ENCODE data around the gene TOM1L2. TPM values are rescaled to one million over a fixed set of nuclear protein-coding genes. Genes with fewer than 3 reads are reported as not detected.
"Not testable (repeated sequence)": the region's sequence is repeated elsewhere in the genome, so short reads cannot be mapped to it uniquely, and the experiment has no call there.

Gene TOM1L2
- polyA plus RNA-seq, 3 donors from 2014 or later: 1.9 to 6.1 (median 4.2) TPM

DNA sequence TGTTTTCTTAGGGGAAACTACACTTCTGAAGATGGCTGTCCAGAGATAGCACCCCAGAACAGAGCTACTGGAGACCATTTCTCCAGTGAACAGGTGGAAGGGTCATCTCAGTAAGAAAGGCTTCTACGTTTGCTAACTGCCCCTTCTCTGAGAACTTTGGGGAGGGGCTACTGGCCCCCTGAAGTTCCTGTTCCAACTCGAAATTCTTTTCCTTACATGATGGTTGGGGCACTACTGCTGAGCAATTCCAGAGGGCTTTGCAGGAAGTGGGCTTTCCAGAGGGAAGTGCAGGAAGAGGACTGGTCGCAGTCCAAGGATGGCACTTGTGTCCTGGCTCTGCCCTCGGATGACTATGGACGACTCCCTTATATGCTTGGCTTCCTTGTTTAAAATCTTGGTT lies 31.2 kb downstream of the TOM1L2 start:
- H3K4me1 Mint-ChIP-seq: peaks cover 7 to 20% of the 10 kb centered on the region in 2 donors
- H3K27ac Mint-ChIP-seq: no peak overlapping the region

DNA sequence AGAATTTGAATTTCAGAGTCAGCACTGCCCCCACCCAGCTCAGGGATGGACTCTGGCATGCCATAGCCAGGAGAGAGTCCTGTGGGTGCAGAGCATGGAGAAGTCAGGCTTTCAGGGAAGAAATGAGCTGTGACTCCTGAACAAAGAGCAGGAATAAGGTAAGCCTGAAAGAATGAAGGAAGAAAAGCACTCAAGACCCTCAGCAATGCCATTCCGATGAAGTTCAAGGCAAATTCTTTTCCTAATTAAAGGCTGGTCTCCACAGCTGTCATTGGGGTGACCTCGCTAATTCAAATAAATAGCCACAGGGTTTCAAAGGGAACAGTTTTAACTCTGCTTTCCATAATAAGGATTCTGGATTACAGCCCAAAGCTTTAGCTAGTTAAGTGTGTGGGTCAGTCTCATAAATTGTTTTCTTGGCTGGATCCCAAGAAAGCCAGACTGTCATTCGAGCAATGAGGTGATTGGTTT lies 31.7 kb downstream of the TOM1L2 start:
- DNase-seq: no peak
- peaks cover 12 to 26% of the 10 kb centered on the region in 2 donors for H3K4me1 Mint-ChIP-seq
- H3K36me3 Mint-ChIP-seq: no peaks in the 10 kb centered on the region
- peaks cover 0 to 1% (median 0%) of the 10 kb centered on the region in 3 donors for H3K27me3 Mint-ChIP-seq (ENCODE audit: low read depth in 3 of 3)
- no peaks in the 10 kb centered on the region for H3K9me3 Mint-ChIP-seq
- H3K27ac Mint-ChIP-seq: no peak overlapping the region
- H3K4me3 Mint-ChIP-seq: no peak overlapping the region

More for the DNA sequence above, 31.2 kb downstream of the TOM1L2 start:
- no peak for DNase-seq
- H3K9me3 Mint-ChIP-seq: no peaks in the 10 kb centered on the region
- no peak overlapping the region for H3K4me3 Mint-ChIP-seq
- H3K36me3 Mint-ChIP-seq: no peaks in the 10 kb centered on the region
- peaks cover 0 to under 1% (median 0%) of the 10 kb centered on the region in 3 donors for H3K27me3 Mint-ChIP-seq (ENCODE audit: low read depth in 3 of 3)

DNA sequence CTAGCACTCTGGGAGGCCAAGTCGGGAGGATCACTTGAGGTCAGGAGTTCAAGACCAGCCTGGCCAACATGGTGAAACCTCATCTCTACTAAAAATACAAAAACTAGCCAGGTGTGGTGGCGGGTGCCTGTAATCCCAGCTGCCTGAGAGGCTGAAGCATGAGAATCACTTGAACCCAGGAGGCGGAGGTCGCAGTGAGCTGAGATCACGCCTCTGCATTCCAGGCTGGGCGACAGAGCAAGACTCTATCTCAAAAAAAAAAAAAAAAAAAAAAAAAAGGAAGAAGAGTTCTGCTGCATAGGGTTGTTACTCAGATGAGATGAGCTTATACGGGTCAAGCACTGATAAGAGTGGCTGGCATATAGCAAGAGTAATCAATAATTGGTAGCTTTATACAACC lies 32.3 kb downstream of the TOM1L2 start:
- H3K36me3 Mint-ChIP-seq; H3K9me3 Mint-ChIP-seq; H3K27ac Mint-ChIP-seq; H3K4me3 Mint-ChIP-seq; DNase-seq; H3K27me3 Mint-ChIP-seq (ENCODE audit: low read depth in 3 of 3): not testable (repeated sequence)
- H3K4me1 Mint-ChIP-seq: peaks cover 17 to 31% of the 10 kb centered on the region in 2 donors

DNA sequence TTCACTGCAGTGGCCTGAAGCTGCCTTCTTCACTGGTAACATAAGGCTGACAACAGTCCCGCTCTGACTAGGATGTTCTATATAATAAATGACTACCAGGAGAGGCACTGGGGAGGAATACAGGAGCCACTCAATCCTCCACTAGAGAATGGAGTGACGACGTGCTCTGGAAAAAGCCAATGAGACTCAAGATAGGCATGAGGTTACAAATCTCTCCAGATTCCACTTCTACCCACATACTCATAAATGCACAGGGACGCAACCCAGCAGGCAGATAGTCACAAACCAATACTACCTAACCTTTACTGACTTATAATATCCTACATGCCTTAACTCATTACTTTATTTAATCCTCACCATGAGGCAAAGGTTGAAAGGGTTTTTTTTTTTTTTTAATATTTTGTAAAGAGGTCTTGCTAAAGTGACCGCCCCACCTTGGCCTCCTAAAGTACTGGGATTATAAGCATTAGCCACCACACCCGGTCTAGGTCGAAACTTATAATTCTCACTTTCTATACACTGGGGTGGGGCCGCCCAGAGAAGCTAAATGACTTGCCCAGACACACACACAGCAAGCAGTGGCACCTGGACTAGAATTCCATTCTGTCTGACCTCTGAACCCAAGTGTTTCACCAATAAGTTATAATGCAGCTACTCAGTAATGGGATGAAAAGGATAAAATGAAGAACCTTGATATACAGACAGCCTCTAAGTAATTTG lies 33.7 kb downstream of the TOM1L2 start:
- no peak for DNase-seq
- H3K4me1 Mint-ChIP-seq: peaks cover 20 to 31% of the 10 kb centered on the region in 2 donors
- peaks cover 0 to 1% (median 0%) of the 10 kb centered on the region in 3 donors for H3K27me3 Mint-ChIP-seq (ENCODE audit: low read depth in 3 of 3)
- no peak overlapping the region for H3K4me3 Mint-ChIP-seq
- no peaks in the 10 kb centered on the region for H3K9me3 Mint-ChIP-seq
- H3K36me3 Mint-ChIP-seq: no peaks in the 10 kb centered on the region
- H3K27ac Mint-ChIP-seq: no peak overlapping the region

DNA sequence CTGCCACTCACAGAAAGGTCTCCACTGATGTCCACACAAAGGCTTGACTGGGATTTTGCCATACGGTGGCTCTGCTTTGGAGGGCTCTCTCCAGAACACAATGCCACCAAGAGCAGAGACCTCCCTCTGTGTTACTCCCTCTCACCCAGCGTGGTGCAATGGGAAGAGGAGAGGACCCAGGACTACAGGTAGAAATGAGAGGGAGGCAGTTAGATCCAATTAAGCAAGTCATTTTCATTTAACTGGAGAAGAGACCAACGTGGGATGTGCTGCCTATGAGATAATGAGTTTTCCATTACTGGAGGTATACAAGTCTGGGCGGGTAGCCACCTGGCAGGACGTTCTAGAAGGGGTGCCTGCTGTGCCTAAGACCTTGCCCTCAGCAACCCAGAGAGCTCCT lies 34.2 kb downstream of the TOM1L2 start:
- Mint-ChIP-seq H3K27ac (no peak overlapping the region), H3K36me3 (no peaks in the 10 kb centered on the region), H3K4me1 (peaks cover 20 to 25% of the 10 kb centered on the region in 2 donors), H3K4me3 (no peak overlapping the region), H3K27me3 (ENCODE audit: low read depth in 3 of 3) (peaks cover 0 to 1% (median 0%) of the 10 kb centered on the region in 3 donors), H3K9me3 (no peaks in the 10 kb centered on the region)
- no peak for DNase-seq

- H3K9me3 Mint-ChIP-seq: no peaks in the 10 kb centered on the region
- H3K4me3 Mint-ChIP-seq: no peak overlapping the region
- H3K27ac Mint-ChIP-seq: no peak overlapping the region
Measured at GRCh38 chr17:17937201-17937853, 34.9 kb downstream of the TOM1L2 start.

DNA sequence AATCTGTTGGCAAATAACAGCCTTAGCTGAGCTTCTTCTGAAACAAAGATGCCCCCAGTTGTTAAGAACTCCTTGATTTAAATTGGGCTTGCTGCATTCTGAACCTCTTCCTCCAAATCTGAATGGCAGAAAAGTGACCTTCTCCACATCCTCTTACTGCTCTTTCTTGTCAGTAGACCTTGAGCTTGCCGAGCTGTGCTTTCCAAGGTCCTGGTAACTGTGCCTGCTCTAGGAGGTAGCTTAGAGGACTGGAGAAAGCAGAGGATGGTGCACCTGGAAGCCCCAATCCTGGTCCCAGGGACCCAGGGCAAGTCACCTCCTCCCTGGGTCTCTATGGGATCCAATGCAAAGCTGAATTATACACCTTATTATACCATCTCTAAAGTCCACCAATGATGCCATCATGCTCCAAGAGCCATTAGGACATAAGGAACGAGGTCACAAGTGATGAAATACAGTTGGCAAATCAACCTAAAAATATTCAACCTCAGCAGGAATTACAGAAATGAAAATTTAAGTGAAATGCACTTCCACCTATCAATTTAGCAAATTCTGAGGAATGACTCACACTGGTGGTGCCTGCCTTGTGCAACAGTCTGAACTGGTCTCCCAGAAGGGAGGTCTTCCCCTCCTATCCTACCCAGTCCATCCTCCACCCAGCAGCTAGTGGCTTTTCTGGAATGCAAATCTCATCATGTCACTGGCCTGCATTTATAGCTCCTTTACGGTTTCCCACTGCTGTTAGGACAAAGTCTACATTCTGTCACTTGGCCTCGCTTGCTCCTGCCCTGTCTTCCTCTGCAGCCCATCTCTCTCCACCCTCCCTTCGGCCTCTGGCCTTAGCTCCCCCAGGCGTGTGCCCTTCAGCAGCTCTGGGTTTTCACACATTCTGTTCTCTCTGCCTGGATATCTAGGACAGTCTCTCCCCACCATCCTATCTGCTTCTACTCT lies 36.6 kb downstream of the TOM1L2 start:
- no peaks in the 10 kb centered on the region for H3K36me3 Mint-ChIP-seq
- H3K4me1 Mint-ChIP-seq: peaks cover 20 to 24% of the 10 kb centered on the region in 2 donors
- H3K27ac Mint-ChIP-seq: peak overlapping the region in 5 of 6 donors; percentile 2 to 67 (median 10)
- DNase-seq: no peak
- peaks cover 0 to 1% (median 0%) of the 10 kb centered on the region in 3 donors for H3K27me3 Mint-ChIP-seq (ENCODE audit: low read depth in 3 of 3)
- no peaks in the 10 kb centered on the region for H3K9me3 Mint-ChIP-seq
- H3K4me3 Mint-ChIP-seq: peak overlapping the region in 1 of 5 donors; percentile 31

More at GRCh38 chr17:17937201-17937853, 34.9 kb downstream of the TOM1L2 start:
- DNase-seq: no peak
- Mint-ChIP-seq H3K27me3 (ENCODE audit: low read depth in 3 of 3) (peaks cover 0 to 1% (median 0%) of the 10 kb centered on the region in 3 donors), H3K36me3 (no peaks in the 10 kb centered on the region), H3K4me1 (peaks cover 20 to 24% of the 10 kb centered on the region in 2 donors)

- H3K4me3 Mint-ChIP-seq: peak overlapping the region in 1 of 5 donors; percentile 7
- H3K9me3 Mint-ChIP-seq: no peaks in the 10 kb centered on the region
- H3K36me3 Mint-ChIP-seq: no peaks in the 10 kb centered on the region
- peak overlapping the region in 2 of 6 donors; percentile 2 to 54 for H3K27ac Mint-ChIP-seq
- H3K4me1 Mint-ChIP-seq: peaks cover 20 to 24% of the 10 kb centered on the region in 2 donors
- peaks cover 0 to 1% (median 0%) of the 10 kb centered on the region in 3 donors for H3K27me3 Mint-ChIP-seq (ENCODE audit: low read depth in 3 of 3)
- no peak for DNase-seq
Measured at GRCh38 chr17:17934806-17935205, 37.4 kb downstream of the TOM1L2 start.

DNA sequence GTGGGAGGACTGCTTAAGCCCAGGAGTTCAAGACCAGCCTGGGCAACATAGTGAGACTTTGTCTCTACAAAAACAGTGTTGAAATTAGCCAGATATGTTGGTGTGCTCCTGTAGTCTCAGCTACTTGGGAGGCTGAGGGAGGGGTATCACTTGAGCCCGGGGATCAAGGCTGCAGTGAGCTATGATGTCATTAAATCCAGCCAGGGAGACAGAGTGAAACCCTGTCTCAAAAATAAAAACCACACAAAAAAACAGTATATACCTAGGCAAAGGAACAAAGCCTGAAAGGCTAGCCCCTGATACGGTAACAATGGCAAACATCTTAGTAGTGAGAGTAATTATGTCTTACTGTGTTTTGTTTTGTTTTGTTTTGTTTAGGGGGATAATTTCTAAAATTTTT lies 38.0 kb downstream of the TOM1L2 start:
- Mint-ChIP-seq H3K9me3 (no peaks in the 10 kb centered on the region), H3K36me3 (no peaks in the 10 kb centered on the region), H3K4me3 (no peak overlapping the region), H3K27ac (no peak overlapping the region), H3K4me1 (peaks cover 20 to 24% of the 10 kb centered on the region in 2 donors), H3K27me3 (ENCODE audit: low read depth in 3 of 3) (peaks cover 0 to 1% (median 0%) of the 10 kb centered on the region in 3 donors)
- DNase-seq: no peak

- peaks cover 0 to 1% (median 0%) of the 10 kb centered on the region in 3 donors for H3K27me3 Mint-ChIP-seq (ENCODE audit: low read depth in 3 of 3)
- DNase-seq: no peak
- no peak overlapping the region for H3K27ac Mint-ChIP-seq
- H3K4me1 Mint-ChIP-seq: peaks cover 20 to 24% of the 10 kb centered on the region in 2 donors
- H3K36me3 Mint-ChIP-seq: no peaks in the 10 kb centered on the region
- no peak overlapping the region for H3K4me3 Mint-ChIP-seq
- H3K9me3 Mint-ChIP-seq: no peaks in the 10 kb centered on the region
Measured at GRCh38 chr17:17933775-17934174, 38.4 kb downstream of the TOM1L2 start.

DNA sequence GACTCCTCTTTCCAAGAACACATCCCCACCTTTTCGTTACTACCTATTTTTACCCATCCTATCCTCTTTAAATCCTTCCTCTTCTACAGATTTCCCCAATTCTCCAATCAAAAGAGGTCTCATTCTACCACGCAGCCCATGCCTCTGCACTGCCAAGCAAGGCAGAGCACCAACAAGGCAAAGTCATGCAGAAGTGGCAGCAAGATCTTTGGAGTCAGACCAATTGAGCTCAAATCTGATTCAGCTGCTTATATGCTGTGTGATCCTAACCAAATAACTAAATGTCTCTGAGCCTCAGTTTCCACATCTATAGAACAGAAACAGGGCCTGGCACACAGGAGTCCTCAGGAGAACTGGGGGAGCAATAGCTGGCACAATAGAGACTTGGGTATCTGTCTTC lies 41.0 kb downstream of the TOM1L2 start:
- Mint-ChIP-seq H3K9me3 (no peaks in the 10 kb centered on the region), H3K4me3 (no peak overlapping the region), H3K27ac (no peak overlapping the region), H3K27me3 (ENCODE audit: low read depth in 3 of 3) (peaks cover 0 to 1% (median 0%) of the 10 kb centered on the region in 3 donors), H3K36me3 (no peaks in the 10 kb centered on the region), H3K4me1 (peaks cover 16% of the 10 kb centered on the region in 2 donors)
- DNase-seq: no peak

DNA sequence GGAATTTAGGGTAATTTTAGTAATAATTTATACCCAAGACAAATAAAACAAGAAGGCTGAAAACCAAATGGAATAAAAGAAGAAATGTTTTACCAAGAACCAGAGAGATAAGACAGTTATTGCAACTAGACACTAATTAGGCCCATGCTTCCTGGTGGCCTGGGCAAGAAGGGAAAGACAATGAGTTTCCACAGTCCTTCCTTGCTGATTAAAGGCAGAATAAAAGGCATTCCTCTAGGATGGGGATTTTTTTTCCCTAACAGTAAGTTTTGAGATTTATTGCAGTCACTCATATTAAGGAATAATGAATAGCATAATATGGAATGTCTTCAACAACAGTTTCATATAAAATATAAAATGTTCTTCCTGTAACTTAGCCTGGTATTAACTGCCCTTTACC lies 41.5 kb downstream of the TOM1L2 start:
- H3K36me3 Mint-ChIP-seq: no peaks in the 10 kb centered on the region
- no peak overlapping the region for H3K4me3 Mint-ChIP-seq
- H3K4me1 Mint-ChIP-seq: peaks cover 12% of the 10 kb centered on the region in 2 donors
- no peaks in the 10 kb centered on the region for H3K9me3 Mint-ChIP-seq
- no peak overlapping the region for H3K27ac Mint-ChIP-seq
- no peaks in the 10 kb centered on the region for H3K27me3 Mint-ChIP-seq (ENCODE audit: low read depth in 3 of 3)
- DNase-seq: no peak

- no peaks in the 10 kb centered on the region for H3K9me3 Mint-ChIP-seq
- H3K4me3 Mint-ChIP-seq: no peak overlapping the region
- no peak overlapping the region for H3K27ac Mint-ChIP-seq
- no peaks in the 10 kb centered on the region for H3K27me3 Mint-ChIP-seq (ENCODE audit: low read depth in 3 of 3)
- no peak for DNase-seq
- peaks cover 3% of the 10 kb centered on the region in 2 donors for H3K4me1 Mint-ChIP-seq
- H3K36me3 Mint-ChIP-seq: no peaks in the 10 kb centered on the region
Measured at GRCh38 chr17:17929655-17930380, 42.4 kb downstream of the TOM1L2 start.
